Ureter (tissue), 1 donor: Measurements from ENCODE around the gene BAIAP2L2. TPM values are rescaled to one million over a fixed set of nuclear protein-coding genes. Genes with fewer than 3 reads are reported as not detected.
"Not testable (repeated sequence)": the region's sequence is repeated elsewhere in the genome, so short reads cannot be mapped to it uniquely, and the experiment has no call there.

Source experiments
- DNase-seq: peaks from one replicate; pipeline ENCODE4 v3.0.0-alpha.2; 2020; ENCODE audit warnings: low spot score
- total RNA-seq: library from RNA; stranded (reverse); gene quantifications from one replicate; pipeline ENCODE4 v1.2.4, GENCODE V29; 2023
- donor health status: DM: yes; HTN: yes; CAD: no.

Gene BAIAP2L2
- total RNA-seq, 1 donor from 2014 or later = 1.4 TPM

DNA sequence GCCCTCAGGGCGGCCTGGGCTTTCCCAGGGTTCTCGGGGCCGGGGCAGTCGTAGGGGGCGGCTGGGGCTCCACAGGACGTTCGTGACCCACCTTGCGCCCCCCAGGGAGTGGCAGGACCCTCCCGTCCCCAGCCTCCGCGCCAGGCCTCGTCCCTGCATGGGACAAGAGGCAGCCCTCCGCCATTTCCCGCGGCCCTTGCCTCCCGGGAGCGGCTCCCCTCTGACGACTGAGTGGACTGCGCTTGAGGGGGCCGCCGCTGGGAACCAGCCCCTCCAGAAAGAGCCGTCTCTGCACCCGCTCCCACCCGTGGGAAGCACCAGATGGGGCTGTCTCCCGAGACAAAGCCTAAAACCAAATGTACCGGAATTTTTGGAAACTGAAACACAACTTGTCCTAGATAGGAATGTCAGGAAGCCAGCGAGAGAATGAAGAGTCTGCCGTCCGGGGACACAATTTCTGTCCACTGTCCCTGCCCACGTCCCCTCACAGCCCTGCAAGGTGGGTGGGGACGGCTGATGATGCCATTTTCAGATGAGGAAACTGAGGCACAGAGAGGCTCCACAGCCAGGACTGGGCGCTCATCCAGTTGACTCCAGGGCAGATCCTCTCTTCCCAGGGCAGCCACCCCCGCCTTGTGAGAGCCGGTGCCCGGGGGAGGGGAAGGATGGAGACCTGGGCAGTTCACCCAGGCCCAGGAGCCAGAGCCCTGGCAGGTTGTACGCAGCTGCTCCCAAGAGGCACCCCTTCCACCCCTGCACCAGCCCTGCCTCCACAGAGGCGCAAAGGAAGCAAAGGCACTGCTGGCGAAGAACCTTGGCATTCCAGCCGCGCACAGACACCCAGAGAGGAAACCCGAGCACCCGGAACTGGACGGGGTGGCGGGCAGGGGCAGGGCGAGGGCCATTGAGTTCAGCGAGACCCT lies 71.3 kb downstream of the BAIAP2L2 start:
- no peak for DNase-seq

DNA sequence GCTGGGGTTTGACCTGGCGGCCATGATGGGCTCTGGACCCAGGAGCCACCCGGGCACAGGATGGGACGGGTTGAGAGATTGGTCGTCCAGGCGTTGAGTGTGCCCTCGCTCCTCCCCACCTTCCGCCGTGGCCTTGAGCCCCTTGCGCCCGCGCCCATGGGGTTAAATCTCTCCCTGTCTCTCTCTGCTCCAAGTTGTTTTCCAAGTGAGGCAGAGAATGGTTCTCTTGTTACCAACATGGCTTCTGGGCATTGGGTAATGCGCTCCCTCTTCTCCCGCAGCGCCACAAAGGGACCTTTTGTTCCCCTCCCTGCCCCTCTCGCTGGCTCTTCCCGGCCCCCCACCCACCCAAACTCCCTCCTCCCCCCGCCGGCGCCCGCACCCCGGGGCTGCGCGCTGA lies 72.1 kb downstream of the BAIAP2L2 start:
- DNase-seq = no peak

DNA sequence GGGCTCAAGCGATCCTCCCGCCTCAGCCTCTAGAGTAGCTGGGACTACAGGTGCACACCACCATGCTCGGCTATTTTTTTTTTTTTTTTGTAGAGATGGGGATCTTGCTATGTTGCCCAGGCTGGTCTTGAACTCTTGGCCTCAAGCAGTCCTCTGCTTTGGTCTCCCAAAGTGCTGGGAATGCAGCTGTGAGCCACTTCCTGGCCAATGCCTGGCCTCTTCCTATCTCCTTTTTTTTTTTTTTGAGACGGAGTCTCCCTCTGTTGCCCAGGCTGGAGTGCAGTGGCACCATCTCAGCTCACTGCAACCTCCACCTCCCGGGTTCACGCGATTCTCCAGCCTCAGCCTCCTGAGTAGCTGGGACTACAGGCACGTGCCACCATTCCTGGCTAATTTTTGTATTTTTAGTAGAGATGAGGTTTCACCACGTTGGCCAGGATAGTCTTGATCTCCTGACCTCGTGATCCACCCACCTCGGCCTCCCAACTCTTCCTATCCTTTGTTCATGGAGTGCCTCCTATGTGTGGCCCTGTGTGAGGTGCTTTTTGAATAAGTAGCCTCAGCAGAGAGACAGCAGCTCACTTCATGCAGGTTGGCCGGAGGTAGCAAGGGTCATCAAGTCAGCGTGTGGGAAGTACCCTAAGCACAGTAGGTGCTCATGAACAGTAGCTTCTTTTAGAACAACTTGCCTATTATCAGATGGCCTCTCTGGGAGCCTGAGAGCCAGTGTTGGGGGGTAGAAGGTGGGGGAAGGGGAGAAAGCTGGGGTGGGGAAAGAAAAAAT lies 72.9 kb downstream of the BAIAP2L2 start:
- DNase-seq = not testable (repeated sequence)

DNA sequence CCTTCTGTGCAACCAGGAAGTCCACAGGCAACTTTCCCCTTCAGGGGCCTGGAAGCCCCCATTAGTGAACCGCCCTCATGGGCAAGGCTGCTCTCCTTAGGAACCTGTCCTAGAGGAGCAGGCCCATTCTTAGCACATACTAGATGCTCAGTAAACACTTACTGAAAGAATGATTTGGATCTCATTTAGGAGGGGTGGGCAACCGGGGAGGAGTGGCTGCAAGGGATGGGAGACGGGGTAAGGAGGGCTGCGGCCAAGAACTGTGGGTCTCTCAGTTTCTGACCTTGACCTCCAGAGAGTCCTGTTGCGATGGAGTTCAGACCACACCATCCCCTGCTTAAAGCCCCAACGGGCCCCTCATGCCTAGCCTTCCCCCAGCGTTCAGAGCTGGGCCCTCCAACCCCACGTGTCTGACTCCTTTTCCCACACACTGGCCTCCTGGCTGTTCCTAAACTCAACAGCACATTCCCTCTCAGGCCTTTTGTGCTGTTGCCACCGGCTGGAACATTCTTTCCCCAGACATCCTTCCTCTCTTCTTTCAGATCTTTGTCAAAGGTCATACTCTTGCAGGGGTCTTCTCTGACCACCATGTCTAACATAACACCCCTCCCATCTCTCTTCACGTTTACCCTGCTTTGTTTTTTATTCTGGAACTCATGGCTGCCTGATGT lies 74.0 kb downstream of the BAIAP2L2 start:
- no peak for DNase-seq

DNA sequence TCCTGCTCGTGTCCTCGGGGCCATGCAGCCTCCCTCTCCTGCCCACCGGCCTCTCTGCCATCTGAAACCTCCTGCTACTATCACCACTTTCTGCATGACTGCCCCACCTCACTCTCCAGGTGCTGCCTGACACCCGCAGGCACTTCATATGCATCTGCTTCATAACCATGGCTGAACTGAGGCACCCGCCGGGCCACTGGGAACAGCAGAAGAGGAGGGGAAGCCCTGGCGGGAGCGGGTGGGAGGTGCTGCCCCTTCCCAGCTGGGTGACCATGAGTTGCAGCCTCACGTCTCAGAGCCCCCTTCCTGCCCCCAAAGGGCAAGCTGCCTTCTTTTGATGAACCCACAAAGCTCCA lies 75.0 kb downstream of the BAIAP2L2 start:
- no peak for DNase-seq

Other genes with a start within 250 kb of the BAIAP2L2 start
- 80.2 TPM for gene MICALL1, start 204.4 kb downstream of the BAIAP2L2 start, total RNA-seq
- gene C22orf23, start 157.1 kb downstream of the BAIAP2L2 start, total RNA-seq = not detected
- gene POLR2F, start 157.0 kb downstream of the BAIAP2L2 start, total RNA-seq = 49.5 TPM
- gene SOX10, start 126.1 kb downstream of the BAIAP2L2 start, total RNA-seq = 1.0 TPM
- gene PICK1, start 53.3 kb downstream of the BAIAP2L2 start, total RNA-seq = 63.2 TPM
- 0.26 TPM for gene SLC16A8, start 26.5 kb downstream of the BAIAP2L2 start, total RNA-seq
- gene PLA2G6, start 71.1 kb upstream of the BAIAP2L2 start, total RNA-seq = 56.4 TPM
- 27.0 TPM for gene MAFF, start 91.3 kb upstream of the BAIAP2L2 start, total RNA-seq
- gene TMEM184B, start 162.3 kb upstream of the BAIAP2L2 start, total RNA-seq = 77.7 TPM
- 173 TPM for gene CSNK1E, start 206.7 kb upstream of the BAIAP2L2 start, total RNA-seq